H9 (cell line): ENCODE results near the gene TNIK. TPM values are rescaled to one million over a fixed set of nuclear protein-coding genes. Genes with fewer than 3 reads are reported as not detected.

Experiments
- DNase-seq: peaks from one replicate; pipeline ENCODE4 v3.0.0-alpha.2; 2017
- H2AFZ ChIP-seq: one replicate; pipeline ENCODE4 v1.6.1; 2013; ENCODE audit warnings: mild to moderate bottlenecking, low read length, control low read depth, moderate library complexity
- H2AK5ac ChIP-seq: 2 replicates; pipeline ENCODE4 v1.6.1; 2013; ENCODE audit warnings: low read length, control low read depth, mixed read lengths; ENCODE audit not compliant: insufficient read length
- H2BK120ac ChIP-seq: one replicate; pipeline ENCODE4 v1.6.1; 2013; ENCODE audit warnings: low read depth, mild to moderate bottlenecking, low read length, control low read depth, inconsistent platforms; ENCODE audit not compliant: poor library complexity, severe bottlenecking
- H2BK12ac ChIP-seq: 2 replicates; pipeline ENCODE4 v1.6.1; 2013; ENCODE audit warnings: low read length, control low read depth, mixed read lengths, low read depth; ENCODE audit not compliant: insufficient read length
- H2BK15ac ChIP-seq: 2 replicates; pipeline ENCODE4 v1.6.1; 2013; ENCODE audit warnings: low read depth, low read length, control low read depth
- H2BK20ac ChIP-seq: one replicate; pipeline ENCODE4 v1.6.1; 2013; ENCODE audit warnings: low read depth, mild to moderate bottlenecking, low read length, control low read depth, inconsistent platforms; ENCODE audit not compliant: poor library complexity, severe bottlenecking
- H2BK5ac ChIP-seq: 2 replicates; pipeline ENCODE4 v1.6.1; 2013; ENCODE audit warnings: low read length, control low read depth, mixed read lengths; ENCODE audit not compliant: insufficient read length
- H3K14ac ChIP-seq: 2 replicates; pipeline ENCODE4 v1.6.1; 2013; ENCODE audit warnings: low read length, control low read depth; ENCODE audit not compliant: insufficient read depth
- H3K18ac ChIP-seq: 2 replicates; pipeline ENCODE4 v1.6.1; 2013; ENCODE audit warnings: low read depth, mild to moderate bottlenecking, mixed read lengths, low read length, control low read depth; ENCODE audit not compliant: insufficient read length
- H3K23ac ChIP-seq: 2 replicates; pipeline ENCODE4 v1.6.1; 2013; ENCODE audit warnings: low read length, control low read depth, mixed read lengths, low read depth; ENCODE audit not compliant: insufficient read length
- H3K23me2 ChIP-seq: 2 replicates; pipeline ENCODE4 v1.6.1; 2013; ENCODE audit warnings: low read depth, mild to moderate bottlenecking, mixed read lengths, low read length, control low read depth; ENCODE audit not compliant: insufficient read length, poor library complexity, severe bottlenecking
- H3K27ac ChIP-seq: 2 replicates; pipeline ENCODE4 v1.5.1; 2013; ENCODE audit warnings: low read length, control low read depth, mixed read lengths, low read depth; ENCODE audit not compliant: insufficient read length
- H3K27me3 ChIP-seq: 2 replicates; pipeline ENCODE4 v1.6.1; 2013; ENCODE audit warnings: low read length, control low read depth, inconsistent platforms; ENCODE audit not compliant: insufficient read depth
- H3K4ac ChIP-seq: 2 replicates; pipeline ENCODE4 v1.6.1; 2013; ENCODE audit warnings: low read depth, mild to moderate bottlenecking, control low read depth, inconsistent platforms, low read length, moderate library complexity
- H3K4me1 ChIP-seq: 2 replicates; pipeline ENCODE4 v1.6.1; 2013; ENCODE audit warnings: low read length, control low read depth, inconsistent platforms; ENCODE audit not compliant: insufficient read depth
- H3K4me2 ChIP-seq: 2 replicates; pipeline ENCODE4 v1.6.1; 2013; ENCODE audit warnings: low read length, control low read depth, mixed read lengths; ENCODE audit not compliant: insufficient read length, insufficient read depth
- H3K56ac ChIP-seq: 2 replicates; pipeline ENCODE4 v1.6.1; 2013; ENCODE audit warnings: low read depth, mild to moderate bottlenecking, mixed read lengths, low read length, control low read depth; ENCODE audit not compliant: insufficient read length
- H3K79me1 ChIP-seq: 2 replicates; pipeline ENCODE4 v1.6.1; 2013; ENCODE audit warnings: low read depth, mild to moderate bottlenecking, moderate library complexity, low read length, control low read depth, inconsistent platforms; ENCODE audit not compliant: insufficient read depth, poor library complexity, severe bottlenecking
- H3K79me2 ChIP-seq: 2 replicates; pipeline ENCODE4 v1.6.1; 2013; ENCODE audit warnings: low read length, control low read depth, inconsistent platforms; ENCODE audit not compliant: insufficient read depth
- H3K9ac ChIP-seq: 2 replicates; pipeline ENCODE4 v1.6.1; 2013; ENCODE audit warnings: low read length, control low read depth, mixed read lengths; ENCODE audit not compliant: insufficient read length; ENCODE audit errors: extremely low read depth
- H3K9me3 ChIP-seq: one replicate; pipeline ENCODE4 v1.6.1; 2013; ENCODE audit warnings: low read depth, low read length, inconsistent platforms; ENCODE audit not compliant: control insufficient read depth
- H3T11ph ChIP-seq: one replicate; pipeline ENCODE4 v1.6.1; 2013; ENCODE audit warnings: mild to moderate bottlenecking, low read length, control low read depth, inconsistent platforms
- H4K20me1 ChIP-seq: one replicate; pipeline ENCODE4 v1.6.1; 2013; ENCODE audit not compliant: control insufficient read depth, insufficient read length, insufficient read depth
- H4K5ac ChIP-seq: 2 replicates; pipeline ENCODE4 v1.6.1; 2013; ENCODE audit warnings: low read depth, mild to moderate bottlenecking, mixed read lengths, low read length, control low read depth; ENCODE audit not compliant: insufficient read length
- H4K8ac ChIP-seq: replicated peaks from 2 replicates; pipeline ENCODE4 v1.6.1; 2013; ENCODE audit warnings: low read length, control low read depth, mixed read lengths, low read depth; ENCODE audit not compliant: insufficient read length
- H4K91ac ChIP-seq: 2 replicates; pipeline ENCODE4 v1.6.1; 2013; ENCODE audit warnings: low read depth, mild to moderate bottlenecking, moderate library complexity, mixed read lengths, low read length, control low read depth; ENCODE audit not compliant: insufficient read length
- H3K27ac Mint-ChIP-seq, 3 experiments: 2 replicates in 2 of 3; 3 replicates in 1 of 3; pipeline ENCODE4 v1.8.0; 2020 to 2021; ENCODE audit warnings: mixed read lengths in 3 of 3, mild to moderate bottlenecking in 1 of 3, moderate library complexity in 1 of 3
- H3K27me3 Mint-ChIP-seq: 2 replicates; pipeline ENCODE4 v1.8.0; 2021; ENCODE audit warnings: low read depth, mild to moderate bottlenecking, moderate library complexity, mixed read lengths
- H3K36me3 Mint-ChIP-seq, 3 experiments: 2 replicates in 2 of 3; 3 replicates in 1 of 3; pipeline ENCODE4 v1.8.0; 2020 to 2021; ENCODE audit warnings: low read depth in 3 of 3, mixed read lengths in 3 of 3; ENCODE audit not compliant: insufficient read depth in 1 of 3
- H3K4me1 Mint-ChIP-seq, 2 experiments: 2 replicates each; pipeline ENCODE4 v1.8.0; 2020; ENCODE audit warnings: mixed read lengths in 2 of 2
- H3K4me3 Mint-ChIP-seq, 2 experiments: 2 replicates in 1 of 2; 3 replicates in 1 of 2; pipeline ENCODE4 v1.8.0; 2020 to 2021; ENCODE audit warnings: mild to moderate bottlenecking in 2 of 2, mixed read lengths in 2 of 2, moderate library complexity in 1 of 2
- H3K9me3 Mint-ChIP-seq, 2 experiments: 2 replicates in 1 of 2; 3 replicates in 1 of 2; pipeline ENCODE4 v1.8.0; 2020; ENCODE audit warnings: mild to moderate bottlenecking in 2 of 2, mixed read lengths in 2 of 2, moderate library complexity in 1 of 2
- CTCF ChIP-seq: fragments of 200-600 bp; sonication (generic); conservative IDR thresholded peaks from 3 replicates; pipeline ENCODE4 v1.8.0; 2021; ENCODE audit warnings: antibody characterized with exemption, mild to moderate bottlenecking
- WGBS: extraction: QIAGEN DNeasy Blood & Tissue Kit; methylation state at CpG from one replicate; pipeline ENCODE4 v1.1.7; 2013; ENCODE audit warnings: missing lambda C conversion rate, low lambda C conversion rate, mixed read lengths; ENCODE audit not compliant: insufficient read length; ENCODE audit errors: extremely low coverage; 5-methylcytosine and 5-hydroxymethylcytosine counted together
- total RNA-seq: library from RNA; stranded (reverse); gene quantifications from 2 replicates; pipeline ENCODE4 v1.2.1, GENCODE V29; 2021

The TNIK gene
- total RNA-seq, 1 experiment from 2014 or later: 15.9 TPM

- H3K56ac ChIP-seq: no peak overlapping the region
- Mint-ChIP-seq H3K27me3 (no peaks in the 10 kb centered on the region), H3K36me3 (peaks cover 4 to 7% (median 5%) of the 10 kb centered on the region in 3 experiments; a peak in 5 of 7 replicates), H3K9me3 (no peaks in the 10 kb centered on the region), H3K4me1 (0 out of 4 replicates have a peak, but pooled peaks cover 0 to 2% of the 10 kb centered on the region in 2 experiments), H3K27ac (no peak overlapping the region), H3K4me3 (no peak overlapping the region)
- H3K4me2 ChIP-seq: no peak overlapping the region
- no peaks in the 10 kb centered on the region for H3K79me2 ChIP-seq
- no peak overlapping the region for H3K18ac ChIP-seq
- no peak overlapping the region for H2BK5ac ChIP-seq
- no CpG with 5 or more reads among the region's 3 CpGs for WGBS
- H4K20me1 ChIP-seq: no peaks in the 10 kb centered on the region
- H3K9ac ChIP-seq: no peak overlapping the region
- no peaks in the 10 kb centered on the region for H3K9me3 ChIP-seq
- no peak overlapping the region for H2BK15ac ChIP-seq
- H3T11ph ChIP-seq: no peak overlapping the region
- no peak for DNase-seq
- H3K27ac ChIP-seq: no peak overlapping the region
- no peak overlapping the region for H3K23ac ChIP-seq
- H3K79me1 ChIP-seq: no peaks in the 10 kb centered on the region
- H3K23me2 ChIP-seq: no peaks in the 10 kb centered on the region
- no peaks in the 10 kb centered on the region for H3K27me3 ChIP-seq
- no peaks in the 10 kb centered on the region for H3K4me1 ChIP-seq
- no peak overlapping the region for H2AK5ac ChIP-seq
- H3K4ac ChIP-seq: no peak overlapping the region
- H2BK12ac ChIP-seq: no peak overlapping the region
- H4K8ac ChIP-seq: no peak overlapping the region
- no peak overlapping the region for H4K5ac ChIP-seq
- no peak overlapping the region for H2AFZ ChIP-seq
- H4K91ac ChIP-seq: no peak overlapping the region
- TF ChIP-seq CTCF: no peak
- no peak overlapping the region for H2BK20ac ChIP-seq
- no peak overlapping the region for H3K14ac ChIP-seq
- H2BK120ac ChIP-seq: no peak overlapping the region
These were observed 391.5 kb downstream of the TNIK start for GRCh38 chr3:171068658-171069057.
